GM21367 (cell line): ENCODE measurements around the gene PLAU.
A peak's percentile ranks its signal among the peaks of the same experiment; 100 is the strongest.
"Not testable (repeated sequence)": the region's sequence is repeated elsewhere in the genome, so short reads cannot be mapped to it uniquely, and the experiment has no call there.

ENCODE experiments used
- ATAC-seq: cut with Tn5 transposase; IDR thresholded peaks from one replicate; pipeline ENCODE4 v1.9.1; 2021; ENCODE audit not compliant: unreplicated experiment

Gene PLAU

GRCh38 chr10:73876566-73876965 lies 34.4 kb upstream of the PLAU start:
- no peak for ATAC-seq

GRCh38 chr10:73876971-73877370 lies 34.0 kb upstream of the PLAU start:
- ATAC-seq: no peak

DNA sequence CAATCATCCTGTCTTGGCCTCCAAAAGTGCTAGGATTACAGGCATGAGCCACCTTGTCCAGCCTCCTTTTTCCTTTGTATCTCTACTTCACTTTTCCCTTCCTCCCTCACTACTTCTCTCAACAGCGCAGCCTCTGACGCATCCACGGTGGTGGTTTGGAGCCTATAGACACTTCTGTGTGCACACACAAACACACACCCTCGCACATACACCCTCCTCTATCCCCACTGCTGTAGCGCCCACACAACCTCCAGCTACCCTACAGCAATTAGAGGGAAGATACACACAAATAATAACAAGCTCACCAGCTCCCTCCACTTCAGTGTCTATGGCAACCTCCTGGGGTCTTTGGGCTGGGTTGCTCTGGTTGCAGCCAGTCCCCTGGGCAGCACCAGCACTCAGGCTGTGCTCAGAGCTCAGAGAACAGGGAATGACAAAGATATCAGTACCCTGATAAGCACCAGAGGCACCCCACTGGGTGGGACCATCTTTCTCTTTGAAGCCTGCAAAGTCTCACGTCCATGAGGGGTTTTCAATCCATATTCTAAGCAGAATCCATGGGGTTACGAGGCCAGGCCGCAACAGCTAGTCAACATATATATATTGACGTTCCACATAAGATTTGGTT lies 33.3 kb upstream of the PLAU start:
- no peak for ATAC-seq

DNA sequence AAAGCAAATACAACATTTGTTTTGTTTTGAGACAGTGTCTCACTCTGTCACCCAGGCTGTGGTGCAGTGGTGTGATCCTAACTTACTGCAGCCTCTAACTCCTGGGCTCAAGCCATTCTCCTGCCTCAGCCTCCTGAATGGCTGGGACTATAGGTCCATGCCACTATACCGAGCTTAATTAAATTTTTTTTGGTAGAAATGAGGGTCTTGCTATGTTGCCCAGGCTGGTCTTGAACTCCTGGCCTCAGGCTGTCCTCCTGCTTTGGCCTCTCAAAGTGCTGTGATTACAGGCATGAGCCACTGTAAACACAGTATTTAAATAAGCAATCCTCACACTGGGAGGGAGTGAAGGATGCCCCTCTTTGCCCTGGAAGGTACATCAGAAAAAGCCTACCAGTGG lies 32.6 kb upstream of the PLAU start:
- no peak for ATAC-seq

GRCh38 chr10:73879296-73880173 lies 31.4 kb upstream of the PLAU start:
- peak; percentile 65 for ATAC-seq

DNA sequence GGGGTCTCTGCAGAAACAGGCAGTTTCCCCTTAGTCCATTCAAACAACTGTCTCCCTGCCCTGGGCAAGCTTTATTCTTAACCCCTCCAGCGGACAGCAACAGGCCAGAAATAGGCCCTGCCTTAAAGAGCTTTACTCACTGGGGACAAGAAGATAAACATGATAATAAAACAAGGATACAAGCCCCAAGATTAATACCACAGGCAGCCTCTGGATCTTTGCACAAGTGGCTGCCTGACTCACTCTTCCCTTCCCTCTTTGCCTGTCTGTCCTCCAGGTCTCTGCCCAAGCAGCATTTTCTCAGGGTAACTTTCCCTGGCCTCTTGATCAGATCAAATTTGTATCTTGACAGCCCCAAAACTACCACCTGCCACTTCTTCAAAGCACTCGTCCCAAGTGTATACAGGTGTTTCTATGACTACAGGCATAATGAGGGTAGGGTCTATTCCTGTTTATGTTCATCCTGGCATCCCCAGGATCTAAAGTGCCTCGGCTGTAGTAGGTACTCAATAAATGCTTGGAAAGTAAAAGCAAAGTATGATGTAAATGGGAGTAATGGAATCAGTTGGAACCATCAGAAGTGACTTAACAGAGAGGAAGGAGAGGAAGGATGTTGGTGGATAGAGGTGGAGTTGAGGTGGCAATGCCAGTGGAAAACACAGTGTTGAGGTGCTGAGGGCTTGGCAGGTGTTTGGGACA lies 29.6 kb upstream of the PLAU start:
- ATAC-seq: no peak

- no peak for ATAC-seq
Measured at GRCh38 chr10:73884017-73884416, 26.9 kb upstream of the PLAU start.

GRCh38 chr10:73886085-73886529 lies 24.8 kb upstream of the PLAU start:
- ATAC-seq: peak; percentile 46

DNA sequence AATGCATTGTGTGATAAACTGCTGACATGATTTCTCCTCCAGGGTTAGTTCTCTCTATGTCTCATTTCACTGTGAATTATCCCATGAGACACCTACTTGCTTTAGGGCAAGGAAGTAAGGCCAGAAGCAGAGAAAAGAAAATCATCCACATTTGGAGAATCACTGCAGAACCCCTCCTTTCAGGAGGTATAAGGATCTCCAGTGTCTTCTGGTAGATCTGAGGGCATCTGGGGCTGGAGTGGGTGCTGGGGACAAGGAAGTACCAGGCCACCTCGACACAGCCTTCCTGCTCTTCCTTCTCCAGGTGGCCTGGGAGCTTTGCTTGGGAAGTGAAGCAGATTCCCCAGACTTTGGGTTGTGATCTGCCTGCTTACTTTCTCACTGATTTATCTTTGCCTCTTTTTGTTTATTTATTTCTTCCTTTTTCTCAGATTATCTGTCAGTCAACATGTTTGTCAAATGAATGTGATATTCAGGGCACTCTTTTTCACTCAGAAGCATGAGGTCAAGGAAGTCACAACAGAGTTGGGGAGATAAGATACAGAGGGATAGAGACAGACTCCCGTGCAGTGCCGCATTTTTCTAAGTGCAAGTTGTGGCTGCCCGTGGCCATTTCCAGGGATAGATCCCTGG lies 24.2 kb upstream of the PLAU start:
- no peak for ATAC-seq

DNA sequence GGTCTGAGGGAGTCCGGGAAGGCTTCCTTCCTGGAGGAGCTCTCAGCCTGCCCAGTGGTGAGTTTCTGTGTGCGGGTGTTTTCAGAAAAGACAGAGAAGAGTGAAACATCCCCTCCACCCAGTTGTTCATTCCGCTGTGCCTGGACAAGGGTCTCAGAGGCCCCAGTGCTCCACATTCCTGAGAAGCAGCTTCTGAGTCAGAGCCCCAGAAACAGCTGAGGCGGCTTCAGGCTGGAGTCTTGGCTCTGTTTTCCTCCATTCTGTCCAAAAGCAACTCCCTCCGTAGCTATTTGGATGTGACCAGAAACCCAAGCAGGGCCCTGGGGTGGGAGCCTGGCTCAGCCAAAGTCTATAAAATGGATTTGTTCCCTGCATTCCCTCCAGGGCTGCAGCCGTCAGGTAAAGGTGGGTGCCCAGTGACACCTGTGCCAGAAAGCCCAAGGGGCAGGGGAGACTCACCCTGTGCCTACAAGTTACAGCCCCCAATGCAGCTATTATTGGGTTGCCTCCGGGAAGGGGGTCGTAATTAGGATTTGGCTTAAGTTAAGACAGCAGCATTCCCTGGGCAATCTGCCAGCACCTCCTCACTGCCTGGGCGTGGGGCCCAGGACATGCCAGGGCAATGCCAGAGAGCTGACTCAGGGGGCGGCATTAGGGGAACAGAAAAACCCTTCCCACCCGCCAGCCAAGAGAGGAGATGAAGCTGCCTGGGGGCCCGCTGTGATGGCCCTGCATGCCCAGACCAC lies 23.5 kb upstream of the PLAU start:
- ATAC-seq: no peak

DNA sequence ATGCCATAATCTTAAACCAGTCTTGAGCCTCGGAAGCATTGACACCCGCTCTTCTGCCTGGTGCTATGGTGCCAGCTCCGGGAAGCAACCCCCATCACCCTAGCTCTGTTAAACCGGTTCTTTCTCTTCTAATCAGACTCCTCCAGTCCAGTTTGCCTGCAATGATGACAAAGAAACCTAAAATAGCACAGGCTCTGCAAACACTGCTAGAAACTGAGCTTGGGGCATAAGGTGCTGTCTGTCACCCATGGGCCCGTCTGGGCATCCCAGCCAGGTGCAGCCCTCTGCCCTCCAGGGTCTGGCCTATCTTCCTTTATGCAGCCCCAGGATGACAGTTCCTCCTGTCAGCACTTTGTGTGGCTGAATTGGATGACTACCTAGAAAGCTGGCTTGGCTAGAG lies 22.4 kb upstream of the PLAU start:
- ATAC-seq: no peak

- ATAC-seq: no peak
Measured at GRCh38 chr10:73889014-73889413, 21.9 kb upstream of the PLAU start.

- ATAC-seq: not testable (repeated sequence)
Measured at GRCh38 chr10:73889416-73889815, 21.5 kb upstream of the PLAU start.

- ATAC-seq: no peak
Measured at GRCh38 chr10:73890261-73890660, 20.7 kb upstream of the PLAU start.

DNA sequence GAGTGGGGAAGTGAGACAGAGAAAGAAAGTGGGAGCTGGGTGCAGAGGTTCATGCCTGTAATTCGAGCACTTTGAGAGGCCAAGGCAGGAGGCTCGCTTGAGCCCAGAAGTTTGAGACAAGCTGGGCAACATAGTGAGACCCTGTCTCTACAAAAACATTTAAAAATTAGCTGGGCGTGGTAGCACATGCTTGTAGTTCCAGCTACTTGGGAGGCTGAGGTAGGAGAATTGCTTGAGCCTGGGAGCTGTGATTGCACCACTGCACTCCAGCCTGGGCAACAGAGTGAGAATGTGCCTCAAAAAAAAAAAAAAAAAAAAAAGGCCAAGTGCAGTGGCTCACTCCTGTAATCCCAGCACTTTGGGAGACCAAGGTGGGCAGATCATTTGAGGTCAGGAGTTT lies 20.1 kb upstream of the PLAU start:
- ATAC-seq: not testable (repeated sequence)

GRCh38 chr10:73891540-73891939 lies 19.4 kb upstream of the PLAU start:
- ATAC-seq: no peak

DNA sequence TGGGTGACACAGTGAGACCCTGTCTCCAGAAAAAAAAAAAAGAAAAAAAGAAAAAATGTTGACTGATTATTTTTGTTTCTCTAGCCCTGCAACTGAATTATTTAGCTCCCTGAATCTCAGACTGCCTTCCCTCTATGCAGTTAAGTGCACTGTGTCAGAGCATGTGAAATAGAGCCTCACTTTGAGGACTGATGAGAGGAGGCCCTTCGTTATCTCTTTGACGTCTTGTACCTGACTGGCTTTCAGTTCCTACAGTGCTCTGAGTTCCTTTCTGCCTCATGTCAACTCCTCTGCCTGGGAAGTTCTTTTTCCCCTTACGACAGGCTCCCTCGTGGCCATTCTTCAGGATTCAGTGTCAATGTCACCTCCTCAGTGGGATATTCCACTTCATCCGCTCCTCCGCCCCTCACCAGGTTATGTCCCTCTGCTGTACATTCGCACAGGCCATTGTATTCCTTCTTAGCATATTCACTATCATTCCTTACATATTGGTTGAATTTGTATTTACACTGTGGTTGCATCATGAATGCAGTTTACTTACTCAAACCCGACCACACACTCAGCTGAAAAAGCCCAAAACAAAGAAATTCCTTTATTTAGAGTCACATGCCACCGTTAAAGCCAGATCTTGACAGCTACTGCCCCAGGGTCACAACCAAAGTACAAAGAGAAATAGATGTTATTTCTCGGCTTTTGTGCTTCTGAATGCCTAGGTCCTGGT lies 18.5 kb upstream of the PLAU start:
- no peak for ATAC-seq

DNA sequence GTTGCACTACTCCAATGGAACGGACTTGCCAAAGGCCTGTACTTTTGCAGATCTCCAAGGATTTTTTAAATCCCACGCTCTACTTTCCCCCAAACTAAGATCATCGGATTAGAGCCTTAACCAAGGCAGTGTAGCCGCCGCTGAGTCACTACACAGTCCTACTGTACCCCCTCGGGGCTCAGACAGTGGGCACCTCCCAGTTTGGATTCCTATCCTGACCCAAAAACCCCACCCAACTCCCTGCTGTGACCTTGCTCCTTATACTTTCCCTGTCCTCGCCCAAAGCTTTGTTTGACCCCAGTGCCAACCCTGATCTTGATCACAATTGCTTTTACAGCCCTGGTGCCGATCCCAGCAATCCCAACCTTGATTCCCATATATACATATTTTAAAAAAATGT lies 17.5 kb upstream of the PLAU start:
- no peak for ATAC-seq

DNA sequence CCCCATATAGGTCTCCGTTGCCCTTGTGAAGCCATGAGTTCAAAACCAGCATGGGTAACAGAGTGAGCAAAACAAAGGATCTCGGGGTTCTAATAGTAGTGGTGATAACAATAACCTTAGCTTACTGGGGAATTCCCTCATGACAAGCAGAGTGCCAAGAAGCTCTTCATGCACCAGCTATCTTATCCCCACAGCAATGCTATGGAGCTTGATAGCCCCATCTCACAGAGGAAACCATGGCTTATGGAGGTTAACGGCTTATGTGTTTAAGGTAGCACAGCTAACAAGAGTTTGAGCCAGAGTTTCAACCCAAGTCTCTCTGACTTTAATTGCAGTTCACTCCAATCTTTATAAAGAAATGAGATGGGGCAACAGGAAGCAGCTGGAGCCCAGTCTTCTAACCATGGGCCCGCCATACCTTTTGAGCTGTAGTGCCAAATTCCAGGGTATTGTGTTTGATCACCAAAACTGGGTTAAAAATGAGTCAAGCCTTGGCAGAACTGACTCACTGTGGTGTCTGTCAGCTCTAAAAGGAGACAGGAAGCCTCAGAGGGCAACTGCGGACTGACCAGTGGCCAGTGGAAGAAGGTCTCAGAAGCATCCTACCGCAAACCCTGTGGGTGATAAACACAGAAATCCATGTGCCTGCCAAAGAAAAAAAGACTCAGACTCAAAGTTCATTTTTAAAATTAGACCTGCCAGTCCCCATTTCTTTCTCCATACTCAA lies 16.5 kb upstream of the PLAU start:
- no peak for ATAC-seq
